ENCODE results near the gene GRIK4. TPM values are rescaled to one million over a fixed set of nuclear protein-coding genes. Genes with fewer than 3 reads are reported as not detected.
"Not testable (repeated sequence)": the region's sequence is repeated elsewhere in the genome, so short reads cannot be mapped to it uniquely, and the experiment has no call there.

The GRIK4 gene
- total RNA-seq, 3 donors from 2014 or later: 0.36 to 0.51 TPM; not detected in 1

DNA sequence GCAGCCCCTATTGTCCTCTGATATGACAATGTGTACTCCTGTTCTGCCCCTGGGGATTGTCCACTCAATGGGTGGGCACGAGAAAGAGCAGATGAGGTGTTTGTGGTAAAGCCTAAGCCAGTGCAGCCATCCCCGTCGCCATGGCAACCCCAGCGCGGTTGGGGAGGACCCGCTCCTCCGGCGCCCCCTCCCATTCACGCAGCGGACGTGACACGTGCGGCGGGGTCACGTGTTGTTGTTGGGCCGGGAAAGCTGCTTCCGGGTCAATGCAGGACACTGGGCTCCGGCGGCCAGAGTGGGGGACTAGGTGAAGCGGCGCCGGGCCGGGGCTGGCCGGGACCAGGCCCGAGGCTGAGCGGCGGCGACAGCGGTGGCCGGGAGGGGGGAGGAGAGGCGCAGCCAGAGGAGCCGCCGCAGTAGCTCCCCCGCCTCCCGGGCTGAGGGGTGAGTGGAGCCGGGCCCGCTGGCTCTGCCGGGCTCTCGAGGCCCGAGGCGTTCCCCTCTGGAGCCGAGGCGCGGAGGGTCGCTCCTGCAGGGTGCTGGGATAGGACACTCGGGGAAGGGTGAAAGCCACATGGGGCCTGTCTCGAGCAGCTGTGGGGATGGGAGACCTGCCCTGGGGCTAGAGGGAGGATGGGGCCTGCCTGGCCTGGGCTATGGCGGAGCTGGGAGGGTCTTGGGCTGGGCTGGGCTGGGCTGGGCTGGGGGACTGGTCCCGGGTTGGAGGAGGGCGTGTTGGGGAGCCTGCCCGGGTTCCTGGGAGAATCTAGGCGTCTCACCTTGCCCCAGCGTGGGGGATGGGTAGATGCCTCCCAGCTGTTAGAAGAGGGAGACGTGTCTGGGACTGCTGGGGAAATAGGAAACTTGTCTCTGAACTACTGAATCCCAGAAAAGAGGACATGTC lies 512.6 kb downstream of the GRIK4 start, which contains the start of gene TBCEL:
Gene TBCEL, plus strand, starts transcription at position 255 of the 904 bp plus-strand sequence. CDS start 21,589 bp downstream, outside the sequence.
- ATAC-seq: peak; percentile 93
- intact Hi-C loops (cut with DNase I, micrococcal nuclease): no loop called here

DNA sequence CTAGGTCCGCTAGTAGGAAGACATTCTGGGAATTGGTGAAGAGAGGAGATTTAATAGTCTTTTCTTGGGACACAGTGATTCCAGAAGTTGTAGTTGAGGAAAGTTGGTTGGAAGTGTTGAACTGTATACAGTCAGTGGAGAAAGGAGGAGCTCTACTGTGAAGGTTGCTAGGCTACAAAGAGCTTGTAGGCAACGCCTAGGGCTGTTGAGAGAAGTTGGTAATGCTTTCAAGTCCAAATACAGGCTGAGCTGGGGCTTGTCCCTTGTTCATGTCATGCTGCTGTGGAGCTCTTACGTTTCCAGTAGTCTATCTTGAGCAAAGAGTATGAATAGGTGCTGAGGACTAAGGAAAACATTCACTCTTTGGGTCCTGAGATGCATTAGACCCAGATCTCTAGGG lies 513.4 kb downstream of the GRIK4 start:
- Histone ChIP-seq H3K36me3 (ENCODE audit: low read depth) (no peaks in the 10 kb centered on the region), H3K4me3 (no peak overlapping the region), H3K4me1 (ENCODE audit: low read depth) (no peaks in the 10 kb centered on the region), H3K9me3 (no peaks in the 10 kb centered on the region)
- DNase-seq (no peak), ATAC-seq (peak; percentile 67)
- TF ChIP-seq, protein P1, sequence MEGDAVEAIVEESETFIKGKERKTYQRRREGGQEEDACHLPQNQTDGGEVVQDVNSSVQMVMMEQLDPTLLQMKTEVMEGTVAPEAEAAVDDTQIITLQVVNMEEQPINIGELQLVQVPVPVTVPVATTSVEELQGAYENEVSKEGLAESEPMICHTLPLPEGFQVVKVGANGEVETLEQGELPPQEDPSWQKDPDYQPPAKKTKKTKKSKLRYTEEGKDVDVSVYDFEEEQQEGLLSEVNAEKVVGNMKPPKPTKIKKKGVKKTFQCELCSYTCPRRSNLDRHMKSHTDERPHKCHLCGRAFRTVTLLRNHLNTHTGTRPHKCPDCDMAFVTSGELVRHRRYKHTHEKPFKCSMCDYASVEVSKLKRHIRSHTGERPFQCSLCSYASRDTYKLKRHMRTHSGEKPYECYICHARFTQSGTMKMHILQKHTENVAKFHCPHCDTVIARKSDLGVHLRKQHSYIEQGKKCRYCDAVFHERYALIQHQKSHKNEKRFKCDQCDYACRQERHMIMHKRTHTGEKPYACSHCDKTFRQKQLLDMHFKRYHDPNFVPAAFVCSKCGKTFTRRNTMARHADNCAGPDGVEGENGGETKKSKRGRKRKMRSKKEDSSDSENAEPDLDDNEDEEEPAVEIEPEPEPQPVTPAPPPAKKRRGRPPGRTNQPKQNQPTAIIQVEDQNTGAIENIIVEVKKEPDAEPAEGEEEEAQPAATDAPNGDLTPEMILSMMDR (IDR thresholded peaks at IDR 0.05): no peak
- intact Hi-C loops (cut with DNase I, micrococcal nuclease): no loop called here

More for the DNA sequence above, 512.6 kb downstream of the GRIK4 start, which contains the start of gene TBCEL:
- TF ChIP-seq, protein P1 (IDR thresholded peaks at IDR 0.05): no peak
- H3K4me1 ChIP-seq (ENCODE audit: low read depth): no peaks in the 10 kb centered on the region
- H3K36me3 ChIP-seq (ENCODE audit: low read depth): no peaks in the 10 kb centered on the region
- DNase-seq: peak; percentile 84 to 87 (median 85)
- H3K4me3 ChIP-seq: peak within 1 kb of the TSS; percentile 35
- H3K9me3 ChIP-seq: no peaks in the 10 kb centered on the region

DNA sequence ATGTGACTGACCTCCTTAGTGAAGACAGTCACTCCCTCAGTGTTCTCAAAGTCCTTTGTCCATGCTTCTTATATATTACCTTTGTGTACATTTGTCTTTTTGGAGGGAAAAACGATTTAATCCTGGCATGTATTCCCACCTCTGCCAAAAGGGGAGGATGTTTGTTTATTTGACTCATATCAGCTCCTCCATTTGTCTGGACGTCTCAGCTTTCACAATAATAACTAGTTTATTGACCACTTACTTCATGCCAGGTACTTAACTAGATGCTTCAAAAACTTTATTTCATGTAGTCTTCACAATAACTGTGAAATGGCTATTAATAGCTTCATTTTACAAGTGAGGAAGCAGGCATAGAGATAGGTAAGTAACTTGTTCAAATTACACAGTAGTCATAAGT lies 517.6 kb downstream of the GRIK4 start:
- TF ChIP-seq, protein P1 (IDR thresholded peaks at IDR 0.05): no peak
- H3K36me3 ChIP-seq (ENCODE audit: low read depth): no peaks in the 10 kb centered on the region
- no peaks in the 10 kb centered on the region for H3K9me3 ChIP-seq
- no peaks in the 10 kb centered on the region for H3K4me1 ChIP-seq (ENCODE audit: low read depth)
- H3K4me3 ChIP-seq: no peak overlapping the region
- intact Hi-C loops (cut with DNase I, micrococcal nuclease): no loop called here
- no peak for ATAC-seq
- DNase-seq: no peak

DNA sequence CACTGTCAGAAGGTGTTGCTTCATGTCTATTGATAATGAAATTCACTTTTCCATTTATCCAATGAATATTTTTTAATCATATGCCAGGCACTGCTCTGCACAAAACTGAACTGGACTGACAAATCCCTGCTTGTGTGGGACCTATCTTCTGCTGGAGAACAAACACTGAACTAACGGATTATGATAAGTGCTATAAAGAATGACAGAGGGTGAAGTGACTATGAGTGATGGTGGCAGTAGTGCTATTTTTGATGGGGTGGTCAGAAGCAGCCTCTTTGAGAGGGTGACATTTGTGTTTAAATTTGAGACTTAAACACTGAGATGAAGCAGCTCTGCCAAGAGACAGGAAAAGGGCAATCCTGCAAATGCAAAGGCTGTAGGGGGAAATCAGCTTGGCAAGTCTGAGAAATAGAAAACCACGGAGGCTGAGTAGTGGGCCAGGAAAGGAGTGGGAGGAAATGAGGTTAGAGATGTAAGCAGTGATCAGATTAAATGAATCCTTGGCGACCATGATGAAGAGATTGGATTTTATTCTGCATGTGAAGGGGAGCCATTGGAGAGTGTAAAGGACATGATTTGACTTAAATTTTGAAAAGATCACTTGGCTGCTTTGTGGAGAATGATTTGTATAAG lies 518.4 kb downstream of the GRIK4 start:
- no peaks in the 10 kb centered on the region for H3K36me3 ChIP-seq (ENCODE audit: low read depth)
- intact Hi-C loops (cut with DNase I, micrococcal nuclease): no loop called here
- no peak overlapping the region for H3K4me3 ChIP-seq
- DNase-seq: no peak
- H3K4me1 ChIP-seq (ENCODE audit: low read depth): no peaks in the 10 kb centered on the region
- no peak for ATAC-seq
- TF ChIP-seq, protein P1 (IDR thresholded peaks at IDR 0.05): no peak
- H3K9me3 ChIP-seq: no peaks in the 10 kb centered on the region

DNA sequence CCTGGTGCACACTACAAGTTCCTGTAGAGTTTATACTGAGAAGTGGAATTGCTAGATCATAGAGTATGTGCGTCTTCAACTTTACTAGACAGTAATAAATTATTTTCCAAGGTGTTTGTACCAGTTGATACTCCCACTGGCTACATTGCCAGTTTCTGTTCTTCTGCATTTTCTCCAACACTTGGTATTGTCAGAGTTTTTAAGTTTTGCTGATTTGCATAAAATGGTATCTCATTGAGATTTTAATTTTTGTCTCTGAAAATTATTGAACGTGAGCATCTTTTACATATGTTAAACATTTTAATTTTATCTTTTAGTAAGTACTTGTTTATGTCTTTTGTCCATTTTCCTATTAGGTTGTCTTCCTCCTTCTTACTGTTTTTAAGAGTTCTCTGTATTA lies 519.6 kb downstream of the GRIK4 start:
- ATAC-seq (no peak), DNase-seq (no peak)
- TF ChIP-seq, protein P1 (IDR thresholded peaks at IDR 0.05): no peak
- no peaks in the 10 kb centered on the region for H3K4me1 ChIP-seq (ENCODE audit: low read depth)
- H3K9me3 ChIP-seq: no peaks in the 10 kb centered on the region
- intact Hi-C loops (cut with DNase I, micrococcal nuclease): no loop called here
- H3K36me3 ChIP-seq (ENCODE audit: low read depth): no peaks in the 10 kb centered on the region
- no peak overlapping the region for H3K4me3 ChIP-seq

DNA sequence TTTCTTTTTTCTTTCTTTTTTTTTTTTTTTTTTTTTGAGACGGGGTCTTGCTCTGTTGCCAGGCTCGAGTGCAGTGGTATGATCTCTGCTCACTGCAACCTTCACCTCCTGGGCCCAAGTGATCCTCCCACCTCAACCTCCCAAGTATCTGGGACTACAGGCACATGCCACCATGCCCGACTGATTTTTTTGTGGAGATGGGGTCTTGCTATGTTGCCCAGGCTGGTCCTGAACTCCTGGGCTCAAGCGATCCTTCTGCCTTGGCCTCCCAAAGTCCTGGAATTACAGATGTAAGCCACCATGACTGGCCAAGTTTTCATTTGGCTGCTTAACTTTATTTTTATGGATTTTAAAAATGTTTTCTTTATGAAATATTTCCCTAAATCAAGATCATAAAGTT lies 520.1 kb downstream of the GRIK4 start:
- H3K4me1 ChIP-seq (ENCODE audit: low read depth); H3K36me3 ChIP-seq (ENCODE audit: low read depth); intact Hi-C loops (cut with DNase I, micrococcal nuclease); ATAC-seq; H3K4me3 ChIP-seq; DNase-seq; H3K9me3 ChIP-seq: not testable (repeated sequence)

Measured in mucosa of descending colon (tissue), 3 donors.